Spleen (tissue), 11 donors: ENCODE data around the gene PTPRE. TPM values are rescaled to one million over a fixed set of nuclear protein-coding genes. Genes with fewer than 3 reads are reported as not detected.

Experiments
- DNase-seq: peaks from one replicate; pipeline ENCODE4 v3.0.0-alpha.2; 2020
- H3K27ac ChIP-seq, 8 donors: fragments of 200-600 bp; sonication (generic) in 7 of 8; 1 replicate in 4 of 8; 2 replicates in 4 of 8; pipeline versions ENCODE4 v1.5.0 to v1.8.0; 2016 to 2021; ENCODE audit warnings: inconsistent platforms in 4 of 8, mild to moderate bottlenecking in 4 of 8, moderate library complexity in 1 of 8
- H3K27me3 ChIP-seq, 7 donors: fragments of 200-600 bp; sonication (generic) in 6 of 7; replicated peaks in 1 of 7; 1 replicate in 4 of 7; 2 replicates in 3 of 7; pipeline versions ENCODE4 v1.5.0 to v1.8.0; 2016 to 2021; ENCODE audit warnings: inconsistent platforms in 3 of 7, mild to moderate bottlenecking in 1 of 7
- H3K36me3 ChIP-seq, 6 donors: fragments of 200-600 bp; sonication (generic) in 5 of 6; 1 replicate in 4 of 6; 2 replicates in 2 of 6; pipeline versions ENCODE4 v1.5.0 to v1.8.0; 2016 to 2021; ENCODE audit warnings: inconsistent platforms in 2 of 6
- H3K4me1 ChIP-seq, 6 donors: fragments of 200-600 bp; sonication (generic) in 5 of 6; 1 replicate in 3 of 6; 2 replicates in 3 of 6; pipeline versions ENCODE4 v1.5.0 to v1.8.0; 2016 to 2021; ENCODE audit warnings: inconsistent platforms in 3 of 6
- H3K4me3 ChIP-seq, 8 donors: fragments of 200-600 bp; sonication (generic) in 7 of 8; 1 replicate in 4 of 8; 2 replicates in 4 of 8; pipeline versions ENCODE4 v1.5.0 to v1.8.0; 2016 to 2021; ENCODE audit warnings: inconsistent platforms in 4 of 8, mild to moderate bottlenecking in 4 of 8, moderate library complexity in 2 of 8
- H3K9me3 ChIP-seq, 8 donors: fragments of 200-600 bp; sonication (generic) in 7 of 8; 1 replicate in 4 of 8; 2 replicates in 4 of 8; pipeline versions ENCODE4 v1.5.0 to v1.8.0; 2016 to 2021; ENCODE audit warnings: inconsistent platforms in 4 of 8
- POLR2A ChIP-seq, 3 donors: fragments of 450-650 bp; IDR thresholded peaks; one replicate each; pipeline ENCODE4 v1.5.1; 2017; ENCODE audit warnings: antibody characterized with exemption in 3 of 3, mild to moderate bottlenecking in 1 of 3
- POLR2AphosphoS5 ChIP-seq, 3 donors: sonication (generic); formaldehyde crosslinking; IDR thresholded peaks; one replicate each; pipeline ENCODE4 v1.5.1; 2017; ENCODE audit warnings: antibody characterized with exemption in 3 of 3
- WGBS, 5 donors: extraction: QIAGEN DNeasy Blood & Tissue Kit in 3 of 5; methylation state at CpG; one replicate each; pipeline versions ENCODE4 v1.1.5 to v1.1.7; 2013 to 2018; 5-methylcytosine and 5-hydroxymethylcytosine counted together
- intact Hi-C: fragments of 100-400 bp; cut with DNase I; formaldehyde crosslinking; loops from one replicate; pipeline ENCODE4 v1.15.0; 2023; ENCODE audit warnings: low total_unique reads
- polyA plus RNA-seq, 3 donors: library from polyadenylated mRNA; stranded (reverse); fragments of 200-250 nt; gene quantifications; one replicate each; pipeline ENCODE4 v1.2.1, GENCODE V29; 2013
- total RNA-seq, 7 donors: library from RNA; depleted of rRNA in 3 of 7; stranded (reverse); fragments of >200 nt in 3 of 7; fragmentation: NEBNext Ultra II Directional in 4 of 7; extraction: Animal tissue kit (Norgen Biotek cat#: 25700) in 4 of 7; gene quantifications; one replicate each; pipeline versions ENCODE4 v1.1.0 to v1.2.1, GENCODE V29; 2016 to 2021
- TF ChIP-seq, protein P1 (sequence below), 11 experiments: fragments of 200-600 bp in 7 of 11; fragments of 450-650 bp in 4 of 11; sonication (generic) in 4 of 11; IDR thresholded peaks in 8 of 11; conservative IDR thresholded peaks in 3 of 11; 1 replicate in 7 of 11; 2 replicates in 4 of 11; pipeline versions ENCODE4 v1.4.0 to v1.8.0; 2016 to 2021; ENCODE audit warnings: antibody characterized with exemption in 11 of 11, inconsistent platforms in 4 of 11, mild to moderate bottlenecking in 1 of 11
- donor health status: healthy with polysubstance abuse.
- donor health status: DM: no; HTN: no; CAD: no; lungs with moderate emphysema.
- donor health status: DM: no; HTN: no; CAD: no.
- donor health status: Bipolar disorder and iron deficiency.
- donor health status: healthy.
- donor health status: DM: no; HTN: no; CAD: no.
- donor health status: DM: yes; HTN: yes; CAD: no.

Gene PTPRE
- total and polyA plus RNA-seq, 10 donors, result 6.2 to 133 (median 70.2) TPM

DNA sequence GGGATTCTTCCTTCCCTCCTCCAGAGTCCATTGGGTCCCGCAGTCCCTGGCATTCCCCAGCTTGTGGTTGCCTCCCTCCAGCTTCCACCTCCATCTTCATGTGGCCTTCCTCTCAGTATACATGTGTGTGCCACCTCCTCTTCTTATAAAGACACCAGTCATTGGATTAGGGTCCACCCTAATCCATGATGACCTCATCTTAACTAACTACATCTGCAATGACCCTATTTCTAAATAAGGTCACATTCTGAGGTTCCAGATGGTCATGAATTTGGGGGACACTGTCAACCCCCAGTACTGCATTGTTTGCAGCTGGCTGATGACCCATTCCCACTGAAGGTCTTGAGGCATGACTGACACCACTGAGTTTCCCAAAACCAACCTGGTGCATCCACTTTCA is 99.0 kb downstream of the PTPRE start:
- H3K27me3 ChIP-seq, result no peaks in the 10 kb centered on the region
- H3K9me3 ChIP-seq, result no peaks in the 10 kb centered on the region
- H3K27ac ChIP-seq, result no peak overlapping the region
- no peaks in the 10 kb centered on the region for H3K36me3 ChIP-seq
- H3K4me3 ChIP-seq, result no peak overlapping the region
- H3K4me1 ChIP-seq, result peaks cover 0 to 37% (median 19%) of the 10 kb centered on the region in 6 donors
- TF ChIP-seq POLR2AphosphoS5 (IDR thresholded peaks at IDR 0.05), result no peak
- TF ChIP-seq POLR2A (IDR thresholded peaks at IDR 0.05), result no peak
- TF ChIP-seq, protein P1, sequence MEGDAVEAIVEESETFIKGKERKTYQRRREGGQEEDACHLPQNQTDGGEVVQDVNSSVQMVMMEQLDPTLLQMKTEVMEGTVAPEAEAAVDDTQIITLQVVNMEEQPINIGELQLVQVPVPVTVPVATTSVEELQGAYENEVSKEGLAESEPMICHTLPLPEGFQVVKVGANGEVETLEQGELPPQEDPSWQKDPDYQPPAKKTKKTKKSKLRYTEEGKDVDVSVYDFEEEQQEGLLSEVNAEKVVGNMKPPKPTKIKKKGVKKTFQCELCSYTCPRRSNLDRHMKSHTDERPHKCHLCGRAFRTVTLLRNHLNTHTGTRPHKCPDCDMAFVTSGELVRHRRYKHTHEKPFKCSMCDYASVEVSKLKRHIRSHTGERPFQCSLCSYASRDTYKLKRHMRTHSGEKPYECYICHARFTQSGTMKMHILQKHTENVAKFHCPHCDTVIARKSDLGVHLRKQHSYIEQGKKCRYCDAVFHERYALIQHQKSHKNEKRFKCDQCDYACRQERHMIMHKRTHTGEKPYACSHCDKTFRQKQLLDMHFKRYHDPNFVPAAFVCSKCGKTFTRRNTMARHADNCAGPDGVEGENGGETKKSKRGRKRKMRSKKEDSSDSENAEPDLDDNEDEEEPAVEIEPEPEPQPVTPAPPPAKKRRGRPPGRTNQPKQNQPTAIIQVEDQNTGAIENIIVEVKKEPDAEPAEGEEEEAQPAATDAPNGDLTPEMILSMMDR (IDR thresholded peaks at IDR 0.05 in 8 of 11, conservative IDR thresholded peaks at IDR 0.05 in 3 of 11), result no peak
- intact Hi-C loops, result no loop called here
- WGBS, 5 donors, result 86 to 100% (median 100%) methylated on average over 1 of the region's 1 CpG
- no peak for DNase-seq

DNA sequence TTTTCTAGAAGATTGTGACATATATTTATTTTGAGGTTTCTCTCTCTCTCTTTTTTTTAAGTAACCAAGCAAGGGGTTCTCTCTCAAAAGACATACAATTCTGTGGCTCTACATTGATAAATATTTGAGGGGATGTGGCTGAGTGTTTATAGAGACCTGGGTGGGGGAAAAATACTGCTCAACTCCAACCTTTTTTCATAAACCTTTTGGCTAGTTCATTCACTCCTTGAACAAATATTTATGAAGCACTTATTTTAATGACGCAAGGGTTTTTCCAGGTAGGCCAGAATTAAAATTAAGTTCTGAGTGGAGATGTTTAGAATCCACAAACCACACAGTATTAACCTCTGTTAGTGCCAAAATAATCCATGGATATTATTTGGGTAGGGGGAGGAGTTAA is 100.2 kb downstream of the PTPRE start:
- Histone ChIP-seq H3K9me3 (no peaks in the 10 kb centered on the region), H3K4me3 (no peak overlapping the region), H3K36me3 (no peaks in the 10 kb centered on the region), H3K27me3 (no peaks in the 10 kb centered on the region), H3K27ac (no peak overlapping the region), H3K4me1 (peaks cover 6 to 37% (median 25%) of the 10 kb centered on the region in 6 donors)
- DNase-seq, result no peak
- 94 to 98% (median 97%) methylated on average over 1 of the region's 1 CpG for WGBS, 5 donors
- intact Hi-C loops, result no loop called here
- no peak for TF ChIP-seq POLR2AphosphoS5 (IDR thresholded peaks at IDR 0.05)
- TF ChIP-seq POLR2A (IDR thresholded peaks at IDR 0.05), result no peak

DNA sequence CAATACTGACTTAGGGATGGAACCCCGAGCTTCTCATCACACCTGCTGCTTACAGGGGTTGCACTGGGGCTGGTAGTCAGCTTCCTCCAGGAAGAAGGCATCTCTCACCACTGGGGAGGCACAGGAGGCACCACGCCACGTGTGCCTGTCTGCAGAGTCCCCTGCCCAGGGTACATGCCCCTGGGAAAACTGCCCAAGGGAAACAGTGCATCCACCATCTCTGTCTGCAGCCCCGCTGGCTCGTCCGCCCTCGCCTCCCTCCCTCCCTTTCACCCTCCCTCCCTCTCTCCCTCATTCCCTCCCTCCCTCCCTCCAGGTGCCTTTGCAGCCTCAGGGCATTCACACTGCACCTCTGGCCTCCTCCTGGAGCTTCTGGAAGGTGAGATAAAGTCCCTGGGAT is 101.1 kb downstream of the PTPRE start:
- no peak for DNase-seq
- Histone ChIP-seq H3K27ac (no peak overlapping the region), H3K36me3 (no peaks in the 10 kb centered on the region), H3K4me1 (peaks cover 6 to 35% (median 24%) of the 10 kb centered on the region in 6 donors), H3K4me3 (no peak overlapping the region), H3K27me3 (no peaks in the 10 kb centered on the region), H3K9me3 (no peaks in the 10 kb centered on the region)
- no peak for TF ChIP-seq POLR2A (IDR thresholded peaks at IDR 0.05)
- TF ChIP-seq, protein P1 (IDR thresholded peaks at IDR 0.05 in 8 of 11, conservative IDR thresholded peaks at IDR 0.05 in 3 of 11), result no peak
- TF ChIP-seq POLR2AphosphoS5 (IDR thresholded peaks at IDR 0.05), result no peak
- WGBS, 5 donors, result 77 to 84% (median 81%) methylated on average over 7 of the region's 7 CpGs
- intact Hi-C loops, result no loop called here

DNA sequence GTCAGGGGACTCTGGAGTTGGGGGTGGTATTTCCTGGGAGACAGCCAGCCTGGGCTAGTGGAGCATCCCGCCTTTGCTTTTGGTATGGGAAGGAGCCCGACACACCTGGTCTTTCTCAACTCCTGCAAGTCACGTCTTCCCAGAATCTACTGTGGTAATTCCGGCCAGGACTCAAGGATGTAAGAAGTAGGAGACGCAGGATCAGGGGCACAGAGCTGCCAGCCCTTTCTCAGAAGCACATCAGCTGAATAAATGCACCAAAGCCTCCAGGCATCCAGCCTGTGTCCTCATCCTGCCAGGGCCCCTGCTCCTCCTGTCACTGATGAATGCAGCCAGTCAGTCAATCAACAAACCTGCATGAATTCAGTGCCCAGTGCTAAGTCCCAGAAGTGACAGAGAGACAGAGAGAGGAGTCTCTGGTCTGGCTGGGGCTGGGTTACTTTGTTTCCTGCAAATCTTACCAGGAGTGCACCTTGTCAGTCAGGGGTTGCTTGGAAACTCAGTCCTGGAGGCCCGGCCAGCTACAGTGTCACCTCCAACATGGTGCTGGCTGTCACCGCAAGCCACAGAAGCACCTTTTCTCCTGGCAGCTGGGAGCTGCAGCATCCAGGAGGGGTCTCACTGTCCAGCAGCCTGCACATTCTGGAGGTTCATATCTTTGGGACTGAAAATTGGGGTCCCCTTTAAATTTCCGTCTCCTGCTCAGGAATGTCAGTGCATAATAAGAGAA is 101.8 kb downstream of the PTPRE start:
- Histone ChIP-seq H3K27me3 (no peaks in the 10 kb centered on the region), H3K4me3 (no peak overlapping the region), H3K27ac (no peak overlapping the region), H3K9me3 (no peaks in the 10 kb centered on the region), H3K36me3 (no peaks in the 10 kb centered on the region), H3K4me1 (peaks cover 6 to 35% (median 24%) of the 10 kb centered on the region in 6 donors)
- no peak for DNase-seq
- TF ChIP-seq POLR2A (IDR thresholded peaks at IDR 0.05) (no peak), POLR2AphosphoS5 (IDR thresholded peaks at IDR 0.05) (no peak)
- TF ChIP-seq, protein P1 (IDR thresholded peaks at IDR 0.05 in 8 of 11, conservative IDR thresholded peaks at IDR 0.05 in 3 of 11), result no peak
- 81 to 98% (median 92%) methylated on average over 8 of the region's 8 CpGs for WGBS, 5 donors
- intact Hi-C loops, result no loop called here
